SIG-M5 treated with dmso at 0.1 percent for 504 hours (cell line): ENCODE measurements around the gene GPC2.
"Not testable (repeated sequence)": the region's sequence is repeated elsewhere in the genome, so short reads cannot be mapped to it uniquely, and the experiment has no call there.

Experiments
- DNase-seq: peaks from one replicate; lab custom pipeline; 2025; ENCODE audit not compliant: unreplicated experiment; lab: John Stamatoyannopoulos, UW

The GPC2 gene

DNA sequence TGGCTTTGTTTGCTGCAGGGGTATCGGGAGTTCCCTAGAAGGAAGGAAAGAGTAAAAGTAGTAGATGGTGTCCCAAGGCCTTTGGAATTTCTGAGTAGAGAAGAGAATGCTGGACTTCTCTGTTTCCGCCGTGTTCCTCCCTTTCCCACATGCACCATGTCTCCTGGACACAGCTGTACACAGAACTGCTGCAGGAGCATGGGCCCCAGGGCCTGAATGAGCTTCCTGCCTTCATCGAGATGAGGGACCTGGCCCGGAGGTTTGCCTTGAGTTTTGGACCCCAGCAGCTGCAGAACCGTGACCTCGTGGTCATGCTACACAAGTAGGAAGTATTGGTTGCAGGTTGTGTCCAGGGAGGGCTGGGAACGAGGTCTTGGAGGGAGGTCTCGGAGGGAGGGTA, 27.3 kb upstream of the GPC2 start:
- no peak for DNase-seq

DNA sequence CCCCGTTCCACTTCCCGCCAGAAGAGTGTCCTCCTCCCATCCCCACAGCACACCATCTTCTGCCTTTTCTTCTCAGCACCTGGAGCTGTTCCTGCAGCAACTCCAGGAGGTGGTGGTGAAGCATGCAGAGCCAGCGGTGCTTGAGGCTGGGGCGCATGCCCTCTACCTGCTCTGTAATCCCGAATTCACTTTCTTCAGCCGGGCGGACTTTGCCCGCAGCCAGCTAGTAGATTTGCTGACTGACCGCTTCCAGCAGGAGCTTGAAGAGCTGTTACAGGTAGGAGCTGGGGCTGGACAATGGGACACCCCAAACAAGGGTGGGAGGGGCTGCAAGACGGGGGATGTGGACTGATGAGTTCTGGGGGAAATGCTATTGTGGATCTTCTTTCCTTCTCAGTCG, 23.5 kb upstream of the GPC2 start:
- DNase-seq, result no peak

DNA sequence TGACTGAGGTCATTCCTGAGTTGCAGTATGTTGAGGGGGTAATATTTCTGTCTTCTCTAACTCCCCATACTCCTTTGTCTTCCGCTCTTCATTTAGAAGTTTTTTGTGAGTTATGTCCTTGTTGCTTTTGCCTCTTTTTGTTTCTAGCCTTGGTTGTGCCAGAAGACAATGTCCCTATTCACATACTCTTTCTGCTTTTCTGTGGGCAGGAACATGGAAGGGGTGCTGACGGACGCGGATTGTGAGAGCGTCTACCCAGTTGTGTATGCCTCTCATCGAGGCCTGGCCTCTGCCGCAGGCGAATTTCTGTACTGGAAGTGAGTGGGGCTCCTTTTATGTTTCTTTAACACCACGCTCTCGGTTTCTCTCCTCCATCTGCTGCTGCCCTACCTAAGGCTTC, 21.1 kb upstream of the GPC2 start:
- DNase-seq, result no peak

- not testable (repeated sequence) for DNase-seq
Observed at GRCh38 chr7:100195901-100196322, 18.7 kb upstream of the GPC2 start.

DNA sequence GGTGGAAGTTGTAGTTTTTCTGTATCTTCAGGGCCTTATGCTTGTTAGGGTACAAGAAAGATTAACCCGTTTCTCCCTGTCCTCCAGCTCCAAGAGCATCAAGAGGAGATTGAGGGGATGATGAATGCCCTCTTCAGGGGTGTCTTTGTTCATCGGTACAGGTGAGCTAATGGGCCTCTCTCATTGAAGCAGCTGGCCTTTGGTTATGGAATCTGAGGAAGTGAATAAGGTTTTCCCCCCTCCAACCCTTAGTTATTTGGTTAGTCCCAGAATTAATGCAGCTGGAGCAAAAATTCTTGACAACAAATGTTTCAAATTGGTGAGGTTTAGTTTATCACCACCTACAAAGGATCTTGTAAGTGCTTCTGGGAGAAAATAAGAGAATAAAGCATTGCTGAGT, 18.0 kb upstream of the GPC2 start:
- no peak for DNase-seq

GRCh38 chr7:100192969-100193368, 15.8 kb upstream of the GPC2 start:
- DNase-seq, result no peak

DNA sequence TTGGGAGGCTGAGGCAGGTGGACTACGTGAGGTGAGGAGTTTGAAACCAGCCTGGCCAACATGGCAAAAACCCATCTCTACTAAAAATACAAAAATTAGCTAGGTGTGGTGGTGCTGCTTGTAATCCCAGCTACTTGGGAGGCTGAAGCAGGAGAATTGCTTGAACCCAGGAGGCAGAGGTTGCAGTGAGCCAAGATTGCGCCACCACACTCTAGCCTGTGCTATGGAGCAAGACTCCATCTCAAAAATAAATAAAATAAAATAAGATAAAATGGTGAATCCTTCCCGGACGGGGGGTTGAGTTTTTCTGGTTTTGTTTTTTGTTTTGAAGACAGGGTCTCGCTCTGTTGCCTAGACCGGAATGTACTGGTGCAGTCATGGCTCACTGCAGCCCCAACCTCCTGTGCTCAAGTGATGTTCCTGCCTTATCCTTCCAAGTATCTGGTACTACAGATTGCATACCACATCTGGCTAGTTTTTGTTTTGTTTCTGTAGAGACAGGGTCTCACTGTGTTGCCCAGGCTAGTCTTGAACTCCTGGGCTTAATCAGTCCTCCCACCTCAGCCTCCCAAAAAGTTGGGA, 15.2 kb upstream of the GPC2 start:
- not testable (repeated sequence) for DNase-seq

GRCh38 chr7:100191775-100192174, 14.6 kb upstream of the GPC2 start:
- DNase-seq, result peak; percentile 79

DNA sequence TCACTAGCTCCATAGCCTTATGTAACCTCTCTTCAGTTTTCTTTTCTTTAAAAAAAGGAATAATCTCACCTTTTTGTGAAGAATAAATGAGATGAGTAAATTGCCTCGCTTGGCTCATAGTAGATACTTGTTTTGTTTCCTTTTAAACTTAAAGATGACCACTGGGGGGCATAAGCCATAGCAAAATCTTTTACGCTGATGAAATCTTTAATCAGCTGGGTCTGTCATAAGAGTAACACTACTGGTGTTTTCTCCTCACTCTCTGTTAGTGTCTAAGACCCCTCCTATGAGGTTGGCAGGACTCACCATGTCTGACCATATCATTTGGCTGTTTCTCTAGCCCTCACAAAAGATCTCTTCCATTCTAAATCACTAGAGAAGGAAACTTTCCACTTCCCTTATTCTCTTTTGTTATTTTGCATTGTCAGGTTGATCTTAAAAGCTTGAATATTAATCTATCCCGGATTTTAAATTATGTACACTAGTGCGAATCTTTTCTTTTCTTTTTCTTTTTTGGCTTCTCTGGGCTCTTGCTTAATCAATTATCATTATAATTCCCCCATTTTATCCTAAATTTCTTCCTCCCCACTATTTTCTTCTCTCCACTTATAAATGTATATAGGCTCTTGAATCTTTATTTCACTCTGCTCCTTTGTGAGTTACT, 13.0 kb upstream of the GPC2 start:
- peak; percentile 47 for DNase-seq

GRCh38 chr7:100189061-100189460, 11.9 kb upstream of the GPC2 start:
- no peak for DNase-seq

DNA sequence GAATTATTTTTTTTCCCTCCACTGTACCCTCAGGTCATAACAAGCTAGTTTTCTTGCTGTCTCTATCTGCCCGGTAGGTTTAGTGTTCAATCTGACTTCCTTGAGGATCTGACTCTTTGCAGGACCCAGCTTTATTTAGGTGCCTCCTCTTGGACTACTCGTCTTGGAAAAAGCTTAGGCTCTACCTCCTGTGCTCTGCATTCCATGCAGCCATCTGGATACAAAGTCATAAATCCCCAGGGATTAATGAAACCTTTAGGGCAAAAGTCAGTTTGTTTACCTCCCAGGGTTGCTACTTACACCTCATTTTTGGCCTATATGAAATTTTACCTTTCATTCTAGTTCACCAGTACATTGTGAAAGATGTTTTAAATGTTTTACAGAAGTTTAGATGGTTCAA, 8.5 kb upstream of the GPC2 start:
- no peak for DNase-seq

DNA sequence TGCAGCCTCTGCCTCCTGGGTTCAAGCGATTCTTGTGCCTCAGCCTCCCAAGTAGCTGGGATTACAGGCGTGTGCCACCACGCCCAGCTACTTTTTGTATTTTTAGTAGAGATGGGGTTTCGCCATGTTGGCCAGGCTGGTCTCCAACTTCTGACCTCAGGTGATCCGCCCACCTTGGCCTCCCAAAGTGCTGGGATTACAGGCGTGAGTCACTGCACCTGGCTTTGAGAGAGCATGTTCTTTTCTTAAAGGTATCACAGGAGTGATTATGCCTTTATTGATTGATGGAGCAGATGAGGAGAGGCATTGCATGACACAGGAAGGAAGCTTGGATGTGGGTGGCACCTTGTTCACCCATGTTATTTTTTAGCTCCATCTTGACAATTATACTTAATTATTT, 5.9 kb upstream of the GPC2 start:
- not testable (repeated sequence) for DNase-seq

DNA sequence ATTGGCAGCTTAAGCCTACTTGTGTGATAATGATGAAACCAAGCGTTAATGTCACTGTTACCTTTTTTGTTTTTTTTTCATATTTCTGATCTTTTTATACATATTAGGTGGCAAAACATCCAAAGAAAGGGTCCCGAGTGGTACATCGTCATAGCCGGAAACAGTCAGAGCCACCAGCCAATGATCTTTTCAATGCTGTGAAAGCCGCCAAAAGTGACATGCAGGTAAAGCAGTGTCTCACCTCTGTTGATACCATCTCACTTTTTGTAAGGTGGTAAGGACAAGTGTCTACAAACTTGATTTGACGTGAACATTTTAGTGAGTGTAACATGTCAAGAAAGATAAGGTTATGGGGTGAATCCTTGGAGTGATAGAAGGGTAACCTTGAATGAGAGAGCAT, 5.4 kb upstream of the GPC2 start:
- not testable (repeated sequence) for DNase-seq

GRCh38 chr7:100180084-100180483, 2.9 kb upstream of the GPC2 start:
- DNase-seq, result not testable (repeated sequence)

GRCh38 chr7:100176096-100177044, 811 bp downstream of the GPC2 start:
- DNase-seq, result no peak

DNA sequence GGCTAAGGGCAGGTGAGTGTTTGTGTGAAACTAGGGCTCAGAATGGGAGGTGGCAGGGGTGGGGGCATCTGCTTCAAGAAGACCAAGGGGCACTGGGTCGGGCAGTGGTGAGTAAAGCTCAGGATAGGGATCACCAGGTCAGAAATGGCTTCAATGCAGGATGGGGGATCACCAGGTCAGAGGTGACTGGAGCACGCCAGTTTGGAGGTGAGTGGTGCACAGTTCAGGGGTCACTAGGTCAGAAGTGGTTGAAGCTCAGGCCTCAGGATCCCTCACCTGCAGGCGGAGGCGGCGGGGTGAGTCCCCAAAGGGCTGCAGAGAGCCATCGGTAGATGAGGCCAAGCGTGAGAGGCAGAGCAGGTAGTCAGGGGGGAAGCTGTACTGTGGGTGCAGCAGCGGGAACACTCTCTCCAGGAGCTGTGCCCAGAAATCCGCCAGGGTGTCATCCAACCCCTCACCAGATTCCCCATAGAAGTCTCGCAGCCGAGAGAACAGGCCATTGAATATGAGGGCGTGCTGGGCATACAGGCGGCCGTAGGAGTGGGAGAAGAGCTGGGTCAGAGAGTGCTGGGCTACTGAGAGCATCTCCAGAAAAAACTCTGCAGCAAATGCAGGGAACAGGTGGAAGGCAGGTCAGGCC, 1.8 kb downstream of the GPC2 start:
- no peak for DNase-seq

DNA sequence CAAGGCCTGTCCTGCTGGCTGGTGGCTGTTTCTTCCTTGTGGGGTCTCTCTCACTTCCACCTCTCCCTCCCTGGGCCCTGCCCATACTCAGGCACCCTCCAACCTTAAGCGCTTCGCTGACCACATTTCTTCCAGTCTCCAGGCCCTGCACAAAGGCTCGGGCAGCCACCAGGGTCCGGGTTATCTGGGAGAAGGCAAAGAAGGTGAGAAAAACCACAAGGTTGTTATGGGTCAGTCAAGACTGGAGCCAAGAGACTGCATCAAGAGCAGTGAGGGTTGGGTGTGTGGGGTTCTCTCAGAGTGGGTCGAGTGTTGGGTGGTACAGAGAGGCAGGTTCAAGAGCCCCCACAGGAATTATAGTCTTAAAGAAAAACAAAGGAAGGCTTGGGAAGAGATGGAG, 2.6 kb downstream of the GPC2 start:
- DNase-seq, result no peak

GRCh38 chr7:100173806-100174495, 3.2 kb downstream of the GPC2 start:
- no peak for DNase-seq

DNA sequence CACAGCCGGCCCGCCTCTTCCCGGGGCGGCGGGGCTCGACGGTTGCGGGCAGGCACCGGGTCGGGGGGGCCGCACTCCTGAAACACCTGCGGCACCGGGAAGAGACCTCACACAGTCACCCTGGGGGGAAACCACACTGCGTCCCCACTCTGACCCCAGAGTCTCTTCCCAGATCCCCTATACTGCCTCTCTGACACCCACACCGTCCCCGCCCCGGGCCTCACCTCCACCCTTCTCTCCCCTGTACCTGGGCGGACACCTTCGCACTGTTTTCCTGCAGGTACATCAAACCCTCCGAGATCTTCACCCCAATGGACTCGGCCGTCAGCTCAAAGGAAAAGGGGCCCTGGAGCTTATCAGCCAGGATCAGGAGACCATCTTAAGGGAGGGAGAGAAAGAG, 5.3 kb downstream of the GPC2 start:
- no peak for DNase-seq

GRCh38 chr7:100171087-100171681, 6.0 kb downstream of the GPC2 start:
- no peak for DNase-seq
